ENCODE measurements around the gene ATG5. TPM values are rescaled to one million over a fixed set of nuclear protein-coding genes. Genes with fewer than 3 reads are reported as not detected.

Gene ATG5
- total RNA-seq, 2 donors from 2014 or later: 21.1 to 26.5 TPM

DNA sequence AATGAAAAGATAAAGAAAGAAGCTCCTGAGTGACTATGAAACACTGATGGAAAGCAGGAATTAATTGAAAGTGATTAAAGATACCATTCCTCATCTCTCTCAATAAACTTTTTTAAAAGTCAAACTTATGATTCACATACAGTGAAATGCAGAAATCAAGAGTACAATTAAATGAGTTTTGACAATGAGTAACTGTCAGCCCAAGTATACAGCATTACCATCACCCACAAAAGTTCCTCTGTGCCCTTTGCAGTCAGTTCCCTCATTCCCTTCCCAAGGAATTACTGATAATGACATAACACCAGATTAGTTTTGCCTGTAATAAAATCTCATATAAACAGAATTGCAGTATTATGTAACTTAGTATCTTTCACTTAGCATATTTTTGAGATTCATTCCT is 44.5 kb downstream of the ATG5 start:
- no peak overlapping the region for H3K4me3 ChIP-seq
- no peak for TF ChIP-seq POLR2A (IDR thresholded peaks at IDR 0.05)
- TF ChIP-seq, protein P1, sequence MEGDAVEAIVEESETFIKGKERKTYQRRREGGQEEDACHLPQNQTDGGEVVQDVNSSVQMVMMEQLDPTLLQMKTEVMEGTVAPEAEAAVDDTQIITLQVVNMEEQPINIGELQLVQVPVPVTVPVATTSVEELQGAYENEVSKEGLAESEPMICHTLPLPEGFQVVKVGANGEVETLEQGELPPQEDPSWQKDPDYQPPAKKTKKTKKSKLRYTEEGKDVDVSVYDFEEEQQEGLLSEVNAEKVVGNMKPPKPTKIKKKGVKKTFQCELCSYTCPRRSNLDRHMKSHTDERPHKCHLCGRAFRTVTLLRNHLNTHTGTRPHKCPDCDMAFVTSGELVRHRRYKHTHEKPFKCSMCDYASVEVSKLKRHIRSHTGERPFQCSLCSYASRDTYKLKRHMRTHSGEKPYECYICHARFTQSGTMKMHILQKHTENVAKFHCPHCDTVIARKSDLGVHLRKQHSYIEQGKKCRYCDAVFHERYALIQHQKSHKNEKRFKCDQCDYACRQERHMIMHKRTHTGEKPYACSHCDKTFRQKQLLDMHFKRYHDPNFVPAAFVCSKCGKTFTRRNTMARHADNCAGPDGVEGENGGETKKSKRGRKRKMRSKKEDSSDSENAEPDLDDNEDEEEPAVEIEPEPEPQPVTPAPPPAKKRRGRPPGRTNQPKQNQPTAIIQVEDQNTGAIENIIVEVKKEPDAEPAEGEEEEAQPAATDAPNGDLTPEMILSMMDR (IDR thresholded peaks at IDR 0.05): no peak
- no peak overlapping the region for H3K27ac ChIP-seq
- ATAC-seq: no peak
- H3K4me1 ChIP-seq: no peaks in the 10 kb centered on the region
- H3K9me3 ChIP-seq: no peaks in the 10 kb centered on the region
- no peak for DNase-seq
- no peaks in the 10 kb centered on the region for H3K36me3 ChIP-seq (replicated peaks in 1 of 2; ENCODE audit: insufficient read depth in 1 of 2, low read depth in 2 of 2)
- no peaks in the 10 kb centered on the region for H3K27me3 ChIP-seq
- intact Hi-C loops (cut with DNase I): no loop called here

DNA sequence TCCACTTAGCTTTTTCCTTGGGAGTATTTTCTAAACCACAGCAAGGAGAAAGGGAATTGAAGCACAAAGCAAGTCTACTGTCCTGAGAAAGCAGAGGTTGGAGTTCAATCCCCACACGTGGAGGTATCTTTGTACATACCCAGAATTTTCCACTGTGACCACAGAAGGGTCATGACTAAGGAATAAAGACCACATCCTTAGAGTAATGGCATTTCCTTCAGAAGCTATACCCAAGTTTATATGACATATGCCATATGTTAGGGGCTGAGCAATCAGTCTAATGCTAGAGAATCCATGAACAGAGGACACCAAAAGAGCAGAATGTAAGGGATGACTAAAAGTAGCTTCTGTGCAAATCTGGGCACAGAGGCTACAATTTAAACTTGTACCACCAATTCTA is 46.4 kb downstream of the ATG5 start:
- intact Hi-C loops (cut with DNase I): no loop called here
- TF ChIP-seq, protein P1 (IDR thresholded peaks at IDR 0.05): no peak
- TF ChIP-seq POLR2A (IDR thresholded peaks at IDR 0.05): no peak
- H3K4me1 ChIP-seq: no peaks in the 10 kb centered on the region
- H3K27ac ChIP-seq: no peak overlapping the region
- 61 to 92% methylated on average over 1 of the region's 1 CpG for WGBS, 2 donors
- DNase-seq (no peak), ATAC-seq (no peak)
- H3K36me3 ChIP-seq (replicated peaks in 1 of 2; ENCODE audit: insufficient read depth in 1 of 2, low read depth in 2 of 2): no peaks in the 10 kb centered on the region
- H3K27me3 ChIP-seq: no peaks in the 10 kb centered on the region
- H3K9me3 ChIP-seq: no peaks in the 10 kb centered on the region
- H3K4me3 ChIP-seq: no peak overlapping the region

DNA sequence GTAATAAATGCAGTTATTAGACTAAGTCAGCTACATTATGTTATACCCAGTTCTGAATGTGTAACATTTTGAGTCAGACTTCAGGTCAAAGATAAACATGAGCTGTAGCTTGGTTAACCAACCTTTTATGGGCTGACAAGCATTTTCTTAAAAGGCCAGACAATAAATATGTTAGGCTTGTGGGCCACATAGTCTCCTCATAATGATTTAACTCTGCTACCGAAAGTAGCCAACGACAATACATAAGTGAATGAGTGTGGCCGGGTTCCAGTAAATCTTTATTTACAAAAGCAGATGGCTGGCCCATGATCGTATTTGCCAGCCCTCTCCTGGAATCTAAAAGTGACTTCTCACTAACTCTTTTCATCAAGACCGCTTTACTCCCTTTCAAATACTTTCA is 49.9 kb downstream of the ATG5 start:
- H3K27me3 ChIP-seq: no peaks in the 10 kb centered on the region
- no peak for ATAC-seq
- WGBS, 2 donors: 85 to 90% methylated on average over 5 of the region's 5 CpGs
- H3K4me3 ChIP-seq: no peak overlapping the region
- H3K27ac ChIP-seq: no peak overlapping the region
- intact Hi-C loops (cut with DNase I): no loop called here
- DNase-seq: no peak
- peaks cover 8% of the 10 kb centered on the region for H3K4me1 ChIP-seq
- no peaks in the 10 kb centered on the region for H3K36me3 ChIP-seq (replicated peaks in 1 of 2; ENCODE audit: insufficient read depth in 1 of 2, low read depth in 2 of 2)
- H3K9me3 ChIP-seq: no peaks in the 10 kb centered on the region
- TF ChIP-seq, protein P1 (IDR thresholded peaks at IDR 0.05): no peak
- no peak for TF ChIP-seq POLR2A (IDR thresholded peaks at IDR 0.05)

DNA sequence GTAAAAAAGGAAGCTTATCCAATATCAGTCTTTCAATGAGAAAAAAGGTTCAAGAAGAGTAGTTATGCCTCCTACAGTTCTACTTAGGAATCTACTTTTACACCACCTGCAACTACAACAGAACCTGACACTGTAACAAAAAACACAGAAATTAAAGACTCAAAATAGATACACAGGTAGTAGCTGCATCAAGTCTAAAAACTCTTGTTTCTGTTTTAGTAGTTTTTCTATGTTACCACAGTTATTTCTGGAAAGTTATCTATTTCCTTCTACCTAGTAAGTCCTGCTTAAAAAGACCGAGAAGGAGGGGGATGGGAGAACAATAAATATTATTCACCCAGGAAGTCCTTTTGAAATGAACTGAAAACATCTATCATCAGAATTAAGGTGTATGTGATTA is 52.5 kb downstream of the ATG5 start:
- Histone ChIP-seq H3K36me3 (replicated peaks in 1 of 2; ENCODE audit: insufficient read depth in 1 of 2, low read depth in 2 of 2) (no peaks in the 10 kb centered on the region), H3K4me1 (peaks cover 8% of the 10 kb centered on the region), H3K9me3 (no peaks in the 10 kb centered on the region), H3K27ac (no peak overlapping the region), H3K27me3 (no peaks in the 10 kb centered on the region), H3K4me3 (no peak overlapping the region)
- ATAC-seq (no peak), DNase-seq (no peak)
- intact Hi-C loops (cut with DNase I): no loop called here
- TF ChIP-seq, protein P1 (IDR thresholded peaks at IDR 0.05): no peak
- TF ChIP-seq POLR2A (IDR thresholded peaks at IDR 0.05): no peak
- WGBS, 2 donors: 70 to 72% methylated on average over 1 of the region's 1 CpG

DNA sequence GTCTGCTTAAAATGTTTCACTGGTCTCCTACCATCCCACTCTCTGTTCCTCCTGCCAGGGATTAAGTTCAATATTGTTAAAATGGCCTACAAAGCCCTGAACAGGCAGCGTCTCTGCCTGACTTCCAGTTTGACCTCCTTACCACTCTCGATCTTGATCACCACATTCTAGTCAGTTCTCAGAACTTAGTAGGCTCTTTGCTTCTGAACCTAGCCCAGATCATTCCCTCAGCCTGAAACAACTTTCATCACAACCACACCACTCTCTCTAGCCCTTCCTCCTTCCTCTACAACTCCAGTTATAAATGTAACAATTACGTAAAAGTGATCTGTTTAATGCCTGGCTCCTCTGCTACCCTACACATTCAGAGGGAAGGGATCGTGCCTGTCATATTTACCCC is 53.3 kb downstream of the ATG5 start:
- WGBS, 2 donors: 95 to 99% methylated on average over 4 of the region's 4 CpGs
- Histone ChIP-seq H3K4me3 (no peak overlapping the region), H3K27me3 (no peaks in the 10 kb centered on the region), H3K27ac (no peak overlapping the region), H3K36me3 (replicated peaks in 1 of 2; ENCODE audit: insufficient read depth in 1 of 2, low read depth in 2 of 2) (no peaks in the 10 kb centered on the region), H3K9me3 (no peaks in the 10 kb centered on the region), H3K4me1 (peaks cover 8% of the 10 kb centered on the region)
- no peak for TF ChIP-seq POLR2A (IDR thresholded peaks at IDR 0.05)
- TF ChIP-seq, protein P1 (IDR thresholded peaks at IDR 0.05): no peak
- ATAC-seq (no peak), DNase-seq (no peak)
- intact Hi-C loops (cut with DNase I): no loop called here
